Measurements from ENCODE around the gene MTFR1L.
"Not testable (repeated sequence)": the region's sequence is repeated elsewhere in the genome, so short reads cannot be mapped to it uniquely, and the experiment has no call there.

Gene MTFR1L

DNA sequence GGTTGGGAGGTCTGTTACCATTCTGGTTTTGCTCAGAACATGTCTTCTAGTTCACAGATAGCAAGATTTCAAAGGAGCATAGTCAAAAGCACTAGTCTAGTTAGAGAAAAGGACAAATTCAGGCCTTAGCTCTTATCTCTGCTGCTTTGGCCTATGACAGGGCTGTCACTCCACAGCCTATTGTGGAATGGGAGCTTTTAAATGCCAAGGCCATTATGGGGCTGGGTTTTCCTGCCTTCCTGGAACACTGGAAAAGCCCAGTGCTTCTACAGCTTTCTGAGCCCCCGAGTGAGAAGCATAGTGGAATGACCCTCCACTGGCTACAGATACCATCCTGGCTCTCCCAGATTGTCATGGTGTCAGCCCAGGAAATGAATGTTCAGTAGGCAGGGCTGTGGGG lies 9.3 kb downstream of the MTFR1L start:
- DNase-seq, result no peak

DNA sequence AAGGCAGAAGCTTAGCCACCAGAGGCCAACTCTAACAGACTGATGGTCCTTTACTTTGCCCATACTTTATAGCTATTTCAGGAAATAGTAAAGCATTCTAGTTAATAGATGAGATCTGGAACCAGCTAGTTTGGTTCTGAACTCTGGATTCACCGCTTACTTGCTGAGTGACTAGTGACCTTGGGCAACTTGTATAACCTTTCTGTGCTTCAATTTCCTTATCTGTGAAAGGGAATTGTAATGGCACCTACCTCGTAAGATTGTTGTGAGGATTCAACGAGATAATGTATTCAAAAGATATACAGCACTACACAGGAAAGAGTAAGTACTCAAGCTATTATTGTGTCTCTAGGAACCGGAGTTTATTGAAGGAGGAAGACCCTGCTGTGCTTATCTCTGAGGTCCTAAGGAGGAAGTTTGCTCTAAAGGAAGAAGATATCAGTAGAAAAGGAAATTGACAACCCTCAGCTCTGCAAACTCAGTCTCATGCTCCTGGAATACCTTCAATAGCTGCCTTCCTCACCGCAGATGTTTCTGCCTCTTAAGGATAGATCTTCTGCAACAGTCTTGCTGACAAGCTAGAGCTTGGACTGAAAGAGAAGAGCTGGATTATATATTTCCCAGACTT lies 11.9 kb downstream of the MTFR1L start:
- no peak for DNase-seq

DNA sequence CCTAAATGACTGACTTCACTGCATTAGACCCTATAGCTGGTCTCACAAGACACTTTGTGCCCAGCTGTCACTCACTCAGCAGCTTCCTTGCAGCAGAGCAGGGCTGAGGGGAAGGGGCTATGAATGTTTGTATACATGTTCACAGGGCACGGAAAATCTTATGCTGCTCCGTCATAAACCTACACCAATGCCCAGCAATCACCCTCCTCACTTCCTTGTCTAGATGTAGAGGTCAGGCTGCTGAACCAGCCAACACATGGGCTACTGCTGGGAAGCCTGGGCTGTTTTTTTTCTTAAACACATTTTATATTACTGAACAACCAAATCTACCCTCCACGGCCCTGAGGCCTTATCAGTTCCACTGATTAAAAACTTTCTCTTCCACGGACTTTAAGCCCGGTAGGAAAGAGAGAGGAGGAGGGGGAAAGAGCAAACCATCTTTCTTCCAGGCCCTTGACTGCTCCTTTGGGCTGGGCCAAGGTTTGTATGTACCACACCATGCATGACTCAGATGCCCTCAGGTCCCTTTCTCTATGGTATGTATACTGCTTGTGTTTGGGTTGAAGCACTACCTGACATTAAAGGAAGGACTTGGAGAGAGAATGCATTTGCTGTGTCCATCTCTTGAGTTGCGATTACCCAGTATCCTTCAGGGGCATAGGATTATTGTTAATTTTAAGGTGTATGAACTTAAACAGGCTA lies 12.7 kb downstream of the MTFR1L start:
- DNase-seq, result no peak

DNA sequence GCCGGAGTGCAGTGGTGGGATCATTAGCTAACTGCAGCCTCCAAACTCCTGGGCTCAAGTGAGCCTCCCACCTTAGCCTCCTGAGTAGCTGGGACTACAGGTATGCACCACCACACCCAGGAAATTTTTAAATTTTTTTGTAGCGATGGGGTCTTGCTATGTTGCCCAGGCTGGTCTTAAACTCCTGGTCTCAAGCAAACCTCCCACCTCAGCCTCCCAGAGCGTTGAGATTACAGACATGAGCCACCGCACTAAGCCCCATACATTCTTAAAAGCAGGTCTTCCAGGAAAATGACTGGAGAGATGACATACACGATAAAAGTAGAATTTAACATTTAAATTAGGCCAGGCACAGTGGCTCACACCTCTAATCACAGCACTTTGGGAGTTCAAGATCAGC lies 13.4 kb downstream of the MTFR1L start:
- DNase-seq, result no peak

DNA sequence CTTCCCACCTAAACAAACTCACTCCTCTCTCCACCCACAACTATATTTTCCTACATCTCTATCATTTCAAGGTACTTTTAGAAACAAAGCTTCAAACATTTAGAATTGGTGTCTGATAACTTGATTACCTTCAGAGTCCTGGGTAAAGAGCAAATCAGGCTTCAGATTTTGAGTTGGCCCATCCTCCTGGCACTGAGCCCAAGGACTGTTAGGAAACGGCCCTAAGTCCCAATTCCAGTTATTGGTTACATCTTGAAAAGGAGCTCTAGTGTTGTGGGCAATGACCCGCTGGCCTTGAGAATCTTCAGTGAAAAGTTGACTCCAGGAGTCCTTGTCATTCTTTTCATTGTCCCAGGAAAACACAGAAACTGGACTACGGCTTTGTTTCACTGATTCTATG lies 15.1 kb downstream of the MTFR1L start:
- no peak for DNase-seq

DNA sequence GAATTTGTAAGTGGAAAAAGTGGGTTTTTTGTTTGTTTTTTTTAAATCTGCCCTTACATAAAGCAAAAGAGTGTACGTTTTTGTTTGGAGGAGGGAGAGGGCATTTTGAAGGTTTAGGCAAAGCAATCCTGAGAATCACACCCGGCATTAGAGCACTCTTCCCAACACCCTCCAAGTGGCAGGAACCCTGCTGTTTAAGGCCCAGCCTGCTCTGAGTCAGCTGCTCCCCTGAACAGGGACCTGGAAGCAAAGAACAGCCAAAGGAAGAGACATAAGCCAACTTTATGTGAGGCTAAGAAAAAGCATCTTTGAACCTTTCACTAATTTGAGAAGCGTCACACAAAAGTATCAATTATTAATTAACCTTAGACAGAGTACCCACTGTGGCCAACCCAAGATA lies 16.9 kb downstream of the MTFR1L start:
- no peak for DNase-seq

DNA sequence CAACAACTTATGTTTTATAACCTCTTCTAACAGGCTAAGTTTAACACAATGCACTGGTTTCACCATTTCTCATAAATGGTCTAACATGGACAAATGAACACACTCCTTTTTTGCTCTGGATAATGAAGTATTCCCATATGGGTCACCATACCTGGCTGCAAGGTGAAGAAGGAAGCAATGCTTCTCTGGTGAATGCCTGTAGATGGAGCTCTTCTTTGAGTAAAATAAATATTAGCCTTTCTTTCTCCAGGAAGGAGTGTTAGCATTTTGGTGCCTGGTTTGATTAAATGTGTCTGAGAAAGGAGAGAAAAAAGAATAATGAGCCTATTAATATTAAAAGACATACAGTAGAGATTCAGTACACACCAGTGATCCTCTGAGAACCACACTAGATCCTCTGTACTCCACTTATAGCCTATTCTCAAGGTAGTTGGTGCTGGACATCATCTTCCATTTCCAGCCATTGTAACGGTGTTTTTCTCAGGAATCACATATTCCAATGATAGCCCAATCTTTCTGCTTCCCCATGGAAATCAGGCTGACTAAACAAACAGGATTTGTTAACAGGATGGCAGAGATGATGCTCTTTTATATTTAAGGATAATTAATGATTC lies 17.6 kb downstream of the MTFR1L start:
- DNase-seq, result peak; percentile 18

DNA sequence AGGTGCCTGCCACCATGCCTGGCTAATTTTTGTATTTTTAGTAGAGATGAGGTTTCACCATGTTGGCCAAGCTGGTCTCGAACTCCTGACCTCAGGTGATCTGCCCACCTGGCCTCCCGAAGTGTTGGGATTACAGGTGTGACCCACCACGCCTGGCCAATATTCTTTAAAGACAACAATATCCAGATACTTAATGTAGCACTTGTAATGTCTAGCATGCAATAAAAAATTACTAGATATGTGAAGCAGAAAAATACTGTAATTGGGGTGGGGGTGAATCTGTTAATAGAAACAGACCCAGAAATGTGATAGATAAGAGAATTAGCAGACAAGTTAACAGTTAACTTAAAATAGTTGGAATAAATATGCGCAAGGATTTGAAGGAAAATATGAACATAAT lies 20.1 kb downstream of the MTFR1L start:
- not testable (repeated sequence) for DNase-seq

DNA sequence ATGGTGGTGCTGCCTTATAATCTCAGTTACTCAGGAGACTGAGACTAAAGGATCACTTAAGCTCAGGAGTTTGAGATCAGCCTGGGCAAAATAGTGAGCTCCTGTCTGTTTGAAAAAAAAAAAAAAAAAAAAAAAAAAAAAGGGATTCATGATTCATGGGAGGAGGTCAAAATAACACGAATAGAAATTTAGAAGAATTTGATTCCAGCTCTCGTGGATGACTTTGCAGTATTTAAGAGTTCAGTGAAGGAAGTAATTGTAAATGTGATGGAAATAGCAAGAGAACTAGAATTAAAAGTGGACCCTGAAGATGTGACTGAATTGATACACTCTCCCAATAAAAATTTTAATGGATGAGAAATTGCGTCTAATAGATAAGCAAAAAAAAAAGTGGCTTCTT lies 23.7 kb downstream of the MTFR1L start:
- no peak for DNase-seq

DNA sequence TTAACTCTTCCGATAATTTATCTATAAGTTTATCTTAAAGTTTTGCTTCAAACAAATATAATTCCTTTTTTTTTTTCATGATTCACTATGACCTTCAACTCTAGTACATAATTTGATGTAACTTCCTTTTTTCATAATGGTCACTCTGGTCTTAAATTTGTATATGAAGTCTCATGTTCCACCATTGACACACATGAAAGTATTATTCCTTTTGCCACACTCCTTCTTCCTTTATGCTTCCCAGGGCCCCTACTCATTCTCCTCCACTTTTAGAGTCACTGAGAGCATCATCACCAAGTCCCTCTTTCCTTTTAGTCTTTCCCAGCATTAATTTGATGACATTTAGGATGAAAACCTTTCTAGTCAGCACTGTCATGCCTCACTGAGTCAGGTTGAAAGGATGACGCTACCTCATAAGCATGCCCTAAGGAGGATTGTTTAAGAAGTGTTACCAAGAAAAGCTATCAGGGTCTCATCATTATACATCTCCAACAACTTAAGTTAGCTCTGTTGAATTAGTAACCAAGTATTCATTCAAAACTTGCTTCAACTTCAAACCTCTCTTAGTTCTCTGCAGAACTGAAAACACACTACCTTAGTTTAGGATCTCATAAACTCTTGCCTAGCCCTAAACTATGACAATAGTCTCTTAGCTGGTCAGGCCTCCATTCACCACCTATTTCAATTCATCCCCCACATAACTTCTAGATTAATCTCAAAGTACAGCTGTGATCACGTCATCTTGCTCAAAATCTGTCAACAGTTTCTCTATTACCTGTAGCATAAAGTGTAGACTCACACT lies 25.0 kb downstream of the MTFR1L start:
- DNase-seq, result no peak

DNA sequence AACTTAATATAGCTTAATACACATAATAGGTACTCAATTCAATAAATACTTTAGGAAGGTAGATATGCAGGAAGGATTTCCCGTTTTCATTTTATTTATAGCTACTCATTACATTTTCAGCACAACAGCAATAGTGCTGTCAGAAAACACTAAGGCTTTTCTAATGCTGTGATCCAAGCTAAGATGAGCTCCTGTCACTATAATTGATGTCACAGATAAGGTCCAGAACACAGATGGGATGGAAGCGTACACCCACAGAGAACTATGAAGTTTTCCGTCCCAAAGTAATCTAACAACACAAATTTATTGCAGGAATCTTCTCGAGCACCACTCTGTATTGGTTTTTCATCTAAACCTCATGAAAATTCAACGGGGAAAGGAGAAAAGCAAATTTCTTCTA lies 25.9 kb downstream of the MTFR1L start:
- DNase-seq, result no peak

DNA sequence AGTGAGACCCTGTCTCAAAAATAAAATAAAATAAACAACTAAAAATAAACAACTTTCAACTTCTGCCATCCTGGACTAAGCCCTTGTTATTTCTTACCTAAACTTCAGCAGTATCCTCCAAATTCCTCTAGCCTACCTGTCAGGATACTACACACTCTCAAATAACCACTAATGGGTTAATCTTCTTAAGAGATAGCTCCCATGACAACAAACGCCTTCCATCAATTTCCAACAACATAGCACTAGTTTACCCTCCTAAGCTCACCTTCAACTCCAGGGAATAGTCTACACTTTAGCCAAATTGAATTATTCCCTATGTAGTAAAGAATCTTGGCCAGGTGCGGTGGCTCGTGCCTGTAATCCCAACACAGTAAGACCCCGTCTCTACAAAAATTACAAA lies 28.2 kb downstream of the MTFR1L start:
- no peak for DNase-seq

DNA sequence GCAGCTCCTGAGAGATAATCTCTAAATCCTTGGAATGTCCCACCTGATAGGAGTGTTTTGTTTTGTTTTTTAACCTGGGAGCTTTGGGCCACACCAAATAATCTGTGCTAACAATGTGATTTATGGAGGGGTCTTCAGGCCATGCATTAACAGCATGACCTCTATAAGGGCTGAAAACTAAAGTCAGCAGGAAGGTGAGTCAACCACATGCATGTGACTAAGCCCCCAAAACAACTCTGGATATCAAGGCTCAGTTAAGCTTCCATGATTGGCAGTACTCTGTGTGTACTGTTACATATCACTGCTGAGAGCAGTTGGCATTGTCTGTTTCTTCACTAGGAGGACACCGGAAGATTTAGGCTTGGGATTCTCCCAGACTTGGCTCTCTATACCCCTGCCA lies 28.8 kb downstream of the MTFR1L start:
- no peak for DNase-seq

DNA sequence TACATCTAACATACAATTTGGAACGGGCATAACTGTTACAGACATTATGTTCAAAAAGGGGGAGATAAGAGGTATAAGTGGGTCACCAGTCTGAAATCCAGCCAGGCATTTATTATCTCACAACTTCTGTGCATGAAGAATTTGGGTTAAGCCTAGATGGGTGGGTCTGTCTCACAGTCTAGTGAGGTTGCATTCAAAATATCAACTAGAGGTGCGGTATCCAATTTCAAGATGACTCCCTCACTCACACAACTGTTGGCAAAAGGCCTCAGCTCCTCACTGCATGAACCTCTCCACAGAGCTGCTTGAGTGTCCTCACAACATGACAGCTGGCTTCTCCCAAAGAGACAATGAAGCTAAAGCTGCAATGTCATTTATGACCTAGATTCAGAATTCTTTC lies 34.8 kb downstream of the MTFR1L start:
- peak; percentile 9 for DNase-seq

DNA sequence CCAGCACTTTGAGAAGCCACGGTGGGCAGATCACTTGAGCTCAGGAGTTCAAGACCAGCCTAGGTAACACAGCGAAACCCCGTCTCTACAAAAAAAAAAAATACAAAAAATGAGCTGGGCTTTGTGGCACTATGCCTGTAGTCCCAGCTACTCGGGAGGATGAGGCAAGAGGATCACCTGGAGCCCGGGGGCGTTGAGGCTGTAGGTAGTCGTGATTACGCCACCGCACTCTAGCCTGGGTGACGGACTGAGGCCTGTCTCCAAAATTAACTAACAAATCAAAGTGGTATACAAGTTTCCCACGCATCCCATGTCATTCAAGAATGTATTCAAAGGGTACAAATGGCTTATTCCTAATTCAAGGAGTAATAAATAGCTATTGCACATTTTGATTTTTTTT lies 37.1 kb downstream of the MTFR1L start:
- no peak for DNase-seq

DNA sequence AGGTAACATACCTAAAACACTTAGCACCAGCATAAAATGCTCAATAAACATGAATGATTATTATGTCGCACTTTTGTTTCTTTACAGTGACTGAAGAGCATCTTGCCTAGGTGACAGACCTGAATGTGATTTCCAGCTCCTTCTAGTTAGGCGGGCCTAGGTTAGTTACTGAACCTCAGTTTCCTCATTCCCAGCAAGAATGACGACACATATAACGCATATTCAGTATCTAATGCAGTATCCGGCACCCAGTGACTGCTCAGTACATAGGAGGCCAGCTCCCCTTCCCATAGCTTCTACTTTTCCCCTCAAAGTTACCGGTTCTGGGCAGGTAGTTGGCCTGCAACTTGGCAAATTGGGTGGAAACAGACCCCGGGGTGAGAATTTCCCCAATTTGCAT lies 38.7 kb downstream of the MTFR1L start:
- DNase-seq, result no peak

DNA sequence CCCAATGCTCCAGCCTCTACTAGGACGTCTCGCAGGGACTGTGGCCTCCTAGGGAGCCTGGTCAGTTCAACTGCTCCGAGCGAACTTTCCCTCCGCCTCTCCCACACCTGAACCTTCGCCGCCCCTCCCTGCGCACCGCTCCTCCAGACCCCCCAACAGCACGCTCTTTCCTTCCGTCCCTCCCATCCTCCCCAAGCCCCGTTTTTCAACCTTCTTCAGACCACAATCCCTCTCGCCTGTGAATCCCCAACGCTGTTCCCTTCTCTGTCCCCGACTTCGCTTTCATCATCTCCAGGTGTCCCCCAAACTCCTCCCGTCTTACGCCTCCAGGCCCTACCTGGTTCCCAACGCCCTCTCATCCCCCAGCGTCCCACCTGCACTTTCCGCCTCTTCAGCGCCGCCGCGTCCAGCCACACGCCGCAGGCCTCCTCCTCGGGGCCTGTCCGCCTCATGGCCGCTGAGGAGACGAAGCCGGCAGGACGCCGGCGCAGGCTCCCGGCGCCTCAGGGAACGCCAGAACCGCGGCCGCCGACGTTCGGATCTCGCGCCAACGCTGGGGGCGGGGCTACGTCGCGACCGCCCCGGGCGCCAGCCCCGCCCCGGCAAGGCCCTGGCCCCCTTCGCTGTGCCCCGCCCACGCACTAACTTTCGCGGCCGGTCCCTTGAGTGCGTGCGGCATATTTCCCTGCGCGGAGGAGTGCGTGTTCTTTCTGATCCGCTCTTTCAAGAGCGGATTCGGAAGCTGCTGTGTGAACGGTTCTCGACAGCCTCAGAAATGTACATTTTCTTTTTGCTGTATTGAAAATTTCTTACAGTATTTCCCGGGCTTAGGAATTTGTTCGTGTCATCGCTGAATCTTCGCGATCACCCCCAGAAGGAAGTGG lies 39.4 kb downstream of the MTFR1L start, which contains the start of gene AUNIP:
TSS of gene AUNIP (minus strand) at position 552 of the 884 bp plus-strand sequence. CDS start at position 452, 100 bp downstream.
- DNase-seq, result peak; percentile 80

DNA sequence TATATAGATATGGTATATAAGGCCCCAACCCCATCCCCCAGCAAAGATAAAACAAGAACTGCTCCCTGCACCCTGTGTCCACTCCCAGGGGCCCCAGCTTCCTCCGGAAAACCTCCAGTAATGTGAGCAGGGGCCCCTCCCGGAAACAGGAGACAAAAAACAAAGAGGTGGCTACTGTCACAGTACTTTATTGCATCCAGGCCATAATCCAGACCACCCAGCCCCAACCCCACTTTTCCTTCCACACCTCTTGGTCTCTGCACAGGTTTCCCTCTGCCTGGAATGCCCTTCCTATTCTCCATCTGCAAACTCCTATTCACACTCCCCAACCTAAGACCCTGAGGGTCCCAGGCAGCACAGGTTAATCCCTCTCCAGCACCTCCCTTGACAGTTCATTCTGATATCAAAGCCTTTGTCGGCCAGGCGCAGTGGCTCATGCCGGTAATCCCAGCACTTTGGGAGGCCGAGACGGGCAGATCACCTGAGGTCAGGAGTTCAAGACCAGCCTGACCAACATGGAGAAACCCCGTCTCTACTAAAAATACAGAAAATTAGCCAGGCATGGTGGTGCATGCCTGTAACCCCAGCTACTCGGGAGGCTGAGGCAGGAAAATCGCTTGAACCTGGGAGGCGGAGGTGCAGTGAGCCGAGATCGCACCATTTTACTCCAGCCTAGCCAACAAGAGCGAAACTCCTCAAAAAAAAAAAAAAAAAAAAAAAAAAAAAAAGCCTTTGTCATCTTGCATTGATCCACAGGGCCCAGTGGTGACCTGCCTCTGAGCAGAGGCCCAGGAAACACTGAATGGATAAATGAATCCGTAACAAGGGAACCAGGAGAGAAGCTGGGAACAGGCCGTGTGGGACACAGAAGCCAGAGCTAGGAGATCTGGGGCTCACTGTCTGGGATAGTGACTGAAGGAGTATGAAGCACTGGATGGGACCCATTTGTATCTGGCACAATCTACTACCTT lies 41.8 kb downstream of the MTFR1L start:
- DNase-seq, result no peak

DNA sequence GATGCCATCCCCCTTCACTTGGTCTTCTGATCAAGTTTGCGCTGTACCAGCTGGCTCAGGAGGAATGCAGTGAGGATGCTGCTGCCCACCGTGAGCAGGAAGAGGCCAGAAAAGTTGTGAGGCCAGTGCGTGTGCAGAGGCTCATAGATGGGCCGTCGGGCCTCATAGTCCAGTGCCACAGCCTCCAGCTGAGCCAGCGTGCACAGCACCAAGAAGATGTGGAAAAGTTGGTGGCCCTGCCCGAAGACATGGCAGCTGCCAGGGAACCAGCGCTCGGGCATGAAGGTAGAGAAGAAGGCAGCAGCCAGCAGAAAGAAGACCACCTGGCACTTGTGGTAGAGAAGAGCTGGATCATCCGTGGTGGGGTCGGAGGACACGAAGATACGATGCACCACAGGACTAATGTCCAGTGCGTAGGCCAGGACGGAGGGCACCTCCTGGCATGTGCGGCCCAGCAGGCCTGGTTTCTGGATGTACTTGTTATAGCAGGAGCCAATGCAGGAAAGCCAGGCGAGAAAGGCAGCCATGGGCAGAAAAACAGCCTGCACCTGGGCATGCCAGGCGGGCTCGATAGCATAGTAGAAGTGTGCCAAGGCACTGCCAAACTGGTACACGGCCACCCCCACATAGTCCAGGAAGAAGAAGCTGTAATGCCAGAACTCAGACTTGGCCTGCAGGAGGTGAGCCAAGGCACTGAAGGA lies 43.2 kb downstream of the MTFR1L start:
- no peak for DNase-seq

DNA sequence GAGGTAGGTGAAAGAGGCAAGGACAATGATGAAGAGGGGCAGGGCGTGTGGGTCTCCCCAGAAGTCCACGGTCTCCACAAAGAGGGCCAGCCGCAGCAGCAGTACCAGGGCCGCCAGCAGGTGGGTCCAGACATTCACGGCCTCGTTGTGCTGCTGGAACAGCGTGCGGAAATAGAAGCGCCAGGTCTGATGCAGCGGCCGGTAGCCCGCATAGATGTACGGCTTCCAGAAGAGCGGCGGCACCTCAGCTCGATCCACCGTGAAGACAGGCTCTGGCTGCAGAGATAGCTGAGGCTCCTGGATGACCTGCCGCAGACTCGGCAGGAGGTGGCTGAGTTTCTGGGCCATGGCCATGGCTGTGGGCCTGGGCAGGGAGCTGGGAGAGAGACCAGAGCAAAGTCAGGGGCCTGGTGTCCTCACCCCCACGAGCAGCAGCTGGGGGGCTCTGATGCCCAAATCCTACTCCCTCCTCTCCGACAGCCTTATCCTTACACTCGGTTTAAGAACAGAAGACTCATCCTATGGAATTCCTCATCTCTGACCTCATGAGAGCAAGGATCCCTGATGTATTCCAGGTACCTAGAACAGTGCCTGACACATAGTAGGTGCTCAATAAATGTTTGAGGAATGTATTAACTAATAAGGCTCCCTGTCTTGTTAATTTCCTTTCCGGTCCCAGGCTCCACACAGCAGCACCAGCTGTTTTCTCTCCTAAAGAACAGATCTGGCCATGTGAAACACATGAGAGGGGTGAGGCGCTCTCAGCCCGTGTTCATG lies 43.9 kb downstream of the MTFR1L start:
- DNase-seq, result no peak

Measured in NCI-H1105 treated with DMSO at 0.1 percent for 48 hours (cell line).